GM12878 (cell line): ENCODE measurements around the gene ELMOD2. TPM values are rescaled to one million over a fixed set of nuclear protein-coding genes. Genes with fewer than 3 reads are reported as not detected.

ENCODE experiments used
- ATAC-seq: fragments of 200-7000 bp; cut with Tn5 transposase; 3 replicates; pipeline ENCODE4 v1.9.1; 2020; ENCODE audit warnings: mild to moderate bottlenecking, moderate library complexity
- BruUV-seq: library from RNA; stranded (reverse); fragments of 400-500 nt; replicated peaks from 2 replicates; lab custom pipeline; 2021; lab: Mats Ljungman, UMichigan
- CTCF ChIA-PET: fragments of 300-600 bp; sonication (Branson Sonifier 250); formaldehyde crosslinking; extraction: SDS; loops from one replicate; lab custom pipeline; 2021; ENCODE audit warnings: inconsistent platforms; lab: Yijun Ruan, JAX
- POLR2A ChIA-PET: fragments of 350-600 bp; formaldehyde crosslinking; extraction: SDS; loops from one replicate; lab custom pipeline; 2021; ENCODE audit warnings: inconsistent platforms; lab: Charles Lee
- RAD21 ChIA-PET: fragments of 300-600 bp; sonication (Branson Sonifier 250); formaldehyde crosslinking; loops from one replicate; lab custom pipeline; 2023; ENCODE audit warnings: antibody characterized with exemption; ENCODE audit not compliant: unreplicated experiment; lab: Charles Lee
- SMC1A ChIA-PET: fragments of 300-600 bp; sonication (Branson Sonifier 250); formaldehyde crosslinking; loops from one replicate; lab custom pipeline; 2023; ENCODE audit not compliant: unreplicated experiment, uncharacterized antibody; lab: Charles Lee
- DNase-seq: peaks from one replicate; pipeline ENCODE4 v3.0.0-alpha.2; 2011; ENCODE audit warnings: low read depth, low spot score
- FAIRE-seq: peaks from 3 replicates; lab custom pipeline; 2011; peaks lifted over from hg19 to GRCh38; lab: Jason Lieb, UNC
- H2AFZ ChIP-seq: 2 replicates; pipeline ENCODE4 v1.6.0; 2011; ENCODE audit warnings: low read depth, low read length, control low read depth; ENCODE audit not compliant: control insufficient read depth
- H3K27ac ChIP-seq: 2 replicates; pipeline ENCODE4 v1.5.1; 2011; ENCODE audit warnings: control low read depth; ENCODE audit not compliant: control insufficient read depth, insufficient read depth
- H3K27me3 ChIP-seq, 2 experiments: replicated peaks in 1 of 2; 2 replicates each; pipeline versions ENCODE4 v1.6.0 to v1.6.1; 2011; ENCODE audit warnings: low read length in 1 of 2; ENCODE audit not compliant: control insufficient read depth in 2 of 2, insufficient read depth in 2 of 2
- H3K36me3 ChIP-seq, 2 experiments: 2 replicates each; pipeline ENCODE4 v1.5.1; 2011; ENCODE audit warnings: low read length in 1 of 2; ENCODE audit not compliant: control insufficient read depth in 2 of 2, insufficient read depth in 2 of 2
- H3K4me1 ChIP-seq: 2 replicates; pipeline ENCODE4 v1.6.1; 2011; ENCODE audit warnings: mild to moderate bottlenecking, low read length, moderate library complexity, mixed read lengths; ENCODE audit not compliant: control insufficient read depth, insufficient read depth
- H3K4me2 ChIP-seq: 2 replicates; pipeline ENCODE4 v1.6.0; 2011; ENCODE audit warnings: control low read depth; ENCODE audit not compliant: control insufficient read depth, insufficient read depth
- H3K4me3 ChIP-seq: fragments of 200-600 bp; sonication (generic); 2 replicates; pipeline ENCODE4 v1.5.1; 2016
- H3K79me2 ChIP-seq: 2 replicates; pipeline ENCODE4 v1.6.0; 2011; ENCODE audit warnings: low read length; ENCODE audit not compliant: control insufficient read depth, insufficient read depth
- H3K9ac ChIP-seq: 2 replicates; pipeline ENCODE4 v1.8.0; 2011; ENCODE audit warnings: low read length, control low read depth, mixed read lengths; ENCODE audit not compliant: control insufficient read depth, insufficient read depth
- H3K9me3 ChIP-seq: replicated peaks from 3 replicates; pipeline ENCODE4 v1.5.1; 2011; ENCODE audit warnings: mild to moderate bottlenecking, low read length; ENCODE audit not compliant: control insufficient read depth, insufficient read depth
- H4K20me1 ChIP-seq: 2 replicates; pipeline ENCODE4 v1.6.0; 2011; ENCODE audit not compliant: control insufficient read depth, insufficient read depth
- CBX5 ChIP-seq: sonication (generic); IDR thresholded peaks from 2 replicates; pipeline ENCODE4 v1.6.1; 2016; ENCODE audit warnings: low read depth, moderate library complexity, mild to moderate bottlenecking, inconsistent platforms
- EZH2 ChIP-seq: IDR thresholded peaks from 2 replicates; pipeline ENCODE4 v1.6.1; 2012; ENCODE audit warnings: low read depth, mild to moderate bottlenecking, control low read depth, inconsistent platforms, low read length, borderline replicate concordance; ENCODE audit not compliant: control insufficient read depth
- HDGF ChIP-seq: fragments of 450-650 bp; IDR thresholded peaks from 2 replicates; pipeline ENCODE4 v1.6.1; 2016; ENCODE audit warnings: antibody characterized with exemption
- KAT2A ChIP-seq: conservative IDR thresholded peaks from 2 replicates; pipeline ENCODE4 v1.6.1; 2011; ENCODE audit warnings: low read depth, low read length; ENCODE audit not compliant: control insufficient read depth
- NFYA ChIP-seq: IDR thresholded peaks from 2 replicates; pipeline ENCODE4 v1.6.1; 2011; ENCODE audit warnings: low read depth, mild to moderate bottlenecking, low read length, improper control_type of control experiment, borderline replicate concordance
- NFYB ChIP-seq: IDR thresholded peaks from 2 replicates; pipeline ENCODE4 v1.6.1; 2011; ENCODE audit warnings: low read depth, mild to moderate bottlenecking, low read length, improper control_type of control experiment, moderate library complexity; ENCODE audit not compliant: insufficient read depth
- NRF1 ChIP-seq: conservative IDR thresholded peaks from 2 replicates; pipeline ENCODE4 v1.6.1; 2011; ENCODE audit warnings: mild to moderate bottlenecking, low read depth, low read length, improper control_type of control experiment
- POLR2AphosphoS5 ChIP-seq: IDR thresholded peaks from 2 replicates; pipeline ENCODE4 v1.6.1; 2011; ENCODE audit warnings: mild to moderate bottlenecking, low read length, inconsistent platforms
- RAD21 ChIP-seq: IDR thresholded peaks from 2 replicates; pipeline ENCODE4 v1.6.1; 2011; ENCODE audit warnings: mild to moderate bottlenecking, low read depth, low read length, moderate library complexity; ENCODE audit not compliant: insufficient read depth
- RB1 ChIP-seq: fragments of 450-650 bp; formaldehyde crosslinking; IDR thresholded peaks from 2 replicates; pipeline ENCODE4 v1.6.1; 2017; ENCODE audit warnings: mild to moderate bottlenecking, borderline replicate concordance
- RUNX3 ChIP-seq: IDR thresholded peaks from 2 replicates; pipeline ENCODE4 v1.6.1; 2012; ENCODE audit warnings: low read length, inconsistent platforms
- SMC3 ChIP-seq: IDR thresholded peaks from 2 replicates; pipeline ENCODE4 v1.6.1; 2011; ENCODE audit warnings: low read length, improper control_type of control experiment, borderline replicate concordance
- SUZ12 ChIP-seq: fragments of 200-600 bp; sonication (generic); IDR thresholded peaks from one replicate; pipeline ENCODE4 v1.6.1; 2018; ENCODE audit warnings: antibody characterized with exemption, mild to moderate bottlenecking; ENCODE audit not compliant: unreplicated experiment
- TCF3 ChIP-seq: IDR thresholded peaks from 2 replicates; pipeline ENCODE4 v1.6.1; 2012; ENCODE audit warnings: low read depth, mild to moderate bottlenecking, low read length, borderline replicate concordance; ENCODE audit not compliant: insufficient read depth
- ZZZ3 ChIP-seq: IDR thresholded peaks from 2 replicates; pipeline ENCODE4 v1.6.1; 2011; ENCODE audit warnings: low read depth; ENCODE audit not compliant: control insufficient read depth, insufficient read length
- WGBS: methylation state at CpG from one replicate; pipeline ENCODE4 v1.1.6; 2016; ENCODE audit warnings: low lambda C conversion rate; ENCODE audit not compliant: insufficient replicate concordance, insufficient coverage; ENCODE audit errors: missing lambda C conversion rate; 5-methylcytosine and 5-hydroxymethylcytosine counted together
- in situ Hi-C: fragments of 300-500 bp; cut with MboI; formaldehyde crosslinking; loops from 9 replicates; pipeline ENCODE4 v1.14.3; 2018; ENCODE audit warnings: mixed read lengths
- intact Hi-C: fragments of 100-400 bp; cut with micrococcal nuclease; formaldehyde crosslinking; loops from one replicate; pipeline ENCODE4 v1.14.2; 2022; ENCODE audit not compliant: unreplicated experiment
- polyA plus RNA-seq, 11 experiments: library from polyadenylated mRNA; depleted of rRNA in 4 of 11; unstranded in 6 of 11; stranded (reverse) in 5 of 11; fragments of >200 nt; fragmentation: Nextera tagmentation in 4 of 11; fragmentation: Illumina TruSeq in 1 of 11; extraction: Ambion mirVana in 4 of 11; extraction: Trizol in 1 of 11; gene quantifications; 1 replicate in 1 of 11; 2 replicates in 10 of 11; pipeline versions ENCODE4 v1.2.1 to v1.2.3, GENCODE V29; 2011 to 2016; ENCODE audit warnings: inconsistent platforms in 2 of 11, missing spikeins in 2 of 11, low read depth in 1 of 11
- total RNA-seq, 4 experiments: library from RNA; depleted of rRNA in 3 of 4; stranded (reverse); fragments of >200 nt in 3 of 4; fragmentation: Illumina TruSeq in 1 of 4; extraction: Trizol in 1 of 4; gene quantifications; 2 replicates each; pipeline versions ENCODE4 v1.2.1 to v1.2.3, GENCODE V29; 2013 to 2021
- TF ChIP-seq, protein P1 (sequence below): fragments of 450-650 bp; IDR thresholded peaks from 2 replicates; pipeline ENCODE4 v1.6.1; 2016; ENCODE audit warnings: mild to moderate bottlenecking

ELMOD2 gene
- total and polyA plus RNA-seq, 10 of the 15 experiments (the other 5 are each of a cell fraction or from before 2014, with no cell fraction given), result 6.5 to 16.7 (median 12.7) TPM

GRCh38 chr4:140497747-140498636 lies 26.0 kb upstream of the ELMOD2 start, which contains the start of gene MGAT4D:
Gene MGAT4D (minus strand): TSS chr4:140498293. CDS start chr4:140498222, 71 bp downstream.
- H3K4me3 ChIP-seq, result no peak within 1 kb of the TSS
- in situ Hi-C loops (no loop called here), intact Hi-C loops (no loop called here)
- no peak for ATAC-seq
- H3K9me3 ChIP-seq, result no peaks in the 10 kb centered on the region
- ChIA-PET POLR2A (no interaction called here), SMC1A (no interaction called here), RAD21 (no interaction called here), CTCF (interaction anchor here (1.2 to 1.4 kb wide), 2 partner anchors 26 to 125 kb away, joined by 3 read pairs; partner anchors contain the start of genes ELMOD2 and SCOC)
- FAIRE-seq, result no peak
- no peak within 1 kb of the TSS for H3K27ac ChIP-seq
- 36% methylated on average over 52 of the region's 68 CpGs for WGBS
- H4K20me1 ChIP-seq, result no peaks in the 10 kb centered on the region
- no peak within 1 kb of the TSS for H2AFZ ChIP-seq
- H3K9ac ChIP-seq, result no peak within 1 kb of the TSS
- H3K79me2 ChIP-seq, result no peaks in the 10 kb centered on the region
- no TSS peak for BruUV-seq
- TF ChIP-seq ZZZ3, result no peak
- TF ChIP-seq SUZ12, result peak; percentile 6
- H3K4me1 ChIP-seq, result no peaks in the 10 kb centered on the region
- peaks cover 5 to 11% of the 10 kb centered on the region in 2 experiments for H3K27me3 ChIP-seq
- no peak for DNase-seq
- no peak within 1 kb of the TSS for H3K4me2 ChIP-seq
- no peaks in the 10 kb centered on the region for H3K36me3 ChIP-seq

GRCh38 chr4:140499391-140499790 lies 24.6 kb upstream of the ELMOD2 start:
- in situ Hi-C loops (no loop called here), intact Hi-C loops (no loop called here)
- Histone ChIP-seq H4K20me1 (no peaks in the 10 kb centered on the region), H3K36me3 (no peaks in the 10 kb centered on the region), H3K4me2 (no peak overlapping the region), H3K27me3 (peaks cover 5 to 13% of the 10 kb centered on the region in 2 experiments), H3K27ac (no peak overlapping the region), H3K9ac (no peak overlapping the region), H3K4me1 (no peaks in the 10 kb centered on the region), H3K79me2 (no peaks in the 10 kb centered on the region), H2AFZ (no peak overlapping the region), H3K4me3 (no peak overlapping the region), H3K9me3 (no peaks in the 10 kb centered on the region)
- FAIRE-seq (no peak), DNase-seq (no peak), ATAC-seq (no peak)
- POLR2A ChIA-PET, result no interaction called here
- CTCF ChIA-PET, result interaction anchor here (1.2 to 1.4 kb wide), 2 partner anchors 25 to 126 kb away, joined by 3 read pairs; partner anchors contain the start of genes ELMOD2 and SCOC
- 2% methylated on average over 4 of the region's 4 CpGs for whole genome bisulfite sequencing
- no TSS peak for BruUV-seq
- SMC1A ChIA-PET, result no interaction called here
- RAD21 ChIA-PET, result no interaction called here
- TF ChIP-seq NFYA (no peak), SMC3 (no peak), HDGF (no peak), RB1 (no peak), NFYB (no peak), NRF1 (no peak), CBX5 (no peak), EZH2 (no peak), RUNX3 (no peak), RAD21 (no peak), TCF3 (no peak), POLR2AphosphoS5 (no peak), KAT2A (no peak)
- TF ChIP-seq, protein P1, sequence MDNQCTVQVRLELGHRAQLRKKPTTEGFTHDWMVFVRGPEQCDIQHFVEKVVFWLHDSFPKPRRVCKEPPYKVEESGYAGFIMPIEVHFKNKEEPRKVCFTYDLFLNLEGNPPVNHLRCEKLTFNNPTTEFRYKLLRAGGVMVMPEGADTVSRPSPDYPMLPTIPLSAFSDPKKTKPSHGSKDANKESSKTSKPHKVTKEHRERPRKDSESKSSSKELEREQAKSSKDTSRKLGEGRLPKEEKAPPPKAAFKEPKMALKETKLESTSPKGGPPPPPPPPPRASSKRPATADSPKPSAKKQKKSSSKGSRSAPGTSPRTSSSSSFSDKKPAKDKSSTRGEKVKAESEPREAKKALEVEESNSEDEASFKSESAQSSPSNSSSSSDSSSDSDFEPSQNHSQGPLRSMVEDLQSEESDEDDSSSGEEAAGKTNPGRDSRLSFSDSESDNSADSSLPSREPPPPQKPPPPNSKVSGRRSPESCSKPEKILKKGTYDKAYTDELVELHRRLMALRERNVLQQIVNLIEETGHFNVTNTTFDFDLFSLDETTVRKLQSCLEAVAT, result no peak
